HS-27A (cell line): Measurements from ENCODE around the gene PHKG2.
"Not testable (repeated sequence)": the region's sequence is repeated elsewhere in the genome, so short reads cannot be mapped to it uniquely, and the experiment has no call there.

Experiments used
- DNase-seq: peaks from one replicate; pipeline ENCODE4 v3.0.0-alpha.2; 2012; ENCODE audit warnings: low read depth, missing footprints

The PHKG2 gene, protein sequence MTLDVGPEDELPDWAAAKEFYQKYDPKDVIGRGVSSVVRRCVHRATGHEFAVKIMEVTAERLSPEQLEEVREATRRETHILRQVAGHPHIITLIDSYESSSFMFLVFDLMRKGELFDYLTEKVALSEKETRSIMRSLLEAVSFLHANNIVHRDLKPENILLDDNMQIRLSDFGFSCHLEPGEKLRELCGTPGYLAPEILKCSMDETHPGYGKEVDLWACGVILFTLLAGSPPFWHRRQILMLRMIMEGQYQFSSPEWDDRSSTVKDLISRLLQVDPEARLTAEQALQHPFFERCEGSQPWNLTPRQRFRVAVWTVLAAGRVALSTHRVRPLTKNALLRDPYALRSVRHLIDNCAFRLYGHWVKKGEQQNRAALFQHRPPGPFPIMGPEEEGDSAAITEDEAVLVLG

DNA sequence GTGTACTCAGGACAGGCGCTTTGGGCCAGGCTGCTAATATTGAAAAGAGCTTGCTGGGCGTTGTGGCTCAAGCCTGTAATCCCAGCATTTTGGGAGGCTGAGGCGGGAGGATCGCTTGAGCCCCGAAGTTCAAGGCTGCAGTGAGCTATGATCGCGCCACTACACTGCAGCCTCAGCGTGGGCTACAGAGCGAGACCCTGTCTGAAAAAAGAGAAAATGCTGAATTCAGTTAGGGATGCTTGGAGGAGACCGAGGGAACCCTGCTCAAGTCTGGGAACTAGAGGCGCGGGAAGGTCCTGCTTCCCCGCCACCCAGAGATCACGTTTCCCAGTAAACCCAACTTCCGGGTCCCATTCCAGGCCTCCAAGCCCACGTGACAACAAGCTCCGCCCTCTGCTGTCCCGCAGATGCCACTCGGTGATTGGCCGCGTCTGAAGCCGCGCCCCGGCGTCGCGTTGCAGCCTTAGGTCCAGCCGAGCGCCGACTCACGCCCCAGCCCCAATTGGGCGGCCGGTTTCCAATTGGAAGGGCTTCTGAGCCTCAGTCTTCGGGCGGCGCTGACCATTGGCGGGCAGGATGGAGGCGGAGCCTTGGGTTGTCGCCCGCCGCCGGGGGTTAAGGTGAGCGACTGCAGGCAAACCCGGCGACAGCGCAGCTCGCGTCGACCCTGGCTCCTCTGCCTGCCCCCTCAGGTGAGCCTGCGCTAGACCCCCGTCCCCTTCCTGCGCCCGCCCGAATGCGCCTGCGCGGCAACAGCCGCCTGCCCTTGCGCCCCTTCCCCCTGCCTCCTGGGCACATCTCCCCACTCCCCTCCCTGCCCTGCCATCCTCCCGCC is at the start of gene PHKG2:
PHKG2 (plus strand) TSS at position 627 of the 835 bp plus-strand sequence. CDS start 396 bp downstream, outside the sequence.
- peak; percentile 95 for DNase-seq

DNA sequence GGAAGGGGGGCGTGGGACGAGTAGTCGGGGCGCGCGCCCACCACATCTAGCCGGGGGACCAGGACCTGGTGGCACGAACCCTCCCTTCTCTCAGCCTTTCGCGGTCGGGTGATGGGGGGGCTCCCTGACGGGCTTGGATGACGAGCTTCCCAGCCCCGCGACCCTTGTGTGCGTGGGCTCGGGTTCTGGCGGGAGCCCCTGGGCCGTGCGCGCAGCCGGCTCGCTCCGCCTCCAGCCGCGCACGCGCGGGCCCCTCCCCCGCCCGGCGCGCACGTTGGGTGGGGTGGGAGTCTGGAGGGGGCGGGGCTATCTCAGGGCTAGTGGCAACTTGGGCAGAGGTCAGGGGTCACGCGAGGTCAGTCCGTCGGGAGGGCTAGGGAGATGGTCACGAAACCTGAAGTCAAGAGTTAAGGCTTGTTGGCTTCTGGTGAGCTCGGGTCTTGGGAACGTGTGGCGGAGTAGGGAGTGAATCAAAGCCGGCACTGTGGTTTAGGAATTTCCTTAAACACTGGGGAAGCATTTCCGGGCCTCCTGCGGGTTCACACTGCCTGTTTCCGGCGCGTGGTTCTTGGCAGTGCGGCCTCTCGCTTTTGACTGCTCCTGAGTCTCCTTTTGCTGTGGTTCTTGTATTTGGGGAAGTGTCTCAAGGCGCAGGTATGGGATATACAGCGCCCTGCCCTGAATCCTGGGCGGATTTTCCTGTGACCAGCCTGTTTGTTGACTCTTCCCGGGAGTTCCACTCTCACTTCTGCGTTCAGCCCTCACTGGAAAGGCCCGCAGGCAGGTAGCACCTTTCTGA is 49.2 kb upstream of the PHKG2 start, which contains the start of gene SRCAP:
SRCAP (plus strand) TSS at position 356 of the 799 bp plus-strand sequence. CDS start 1,654 bp downstream, outside the sequence.
- peak; percentile 54 for DNase-seq

DNA sequence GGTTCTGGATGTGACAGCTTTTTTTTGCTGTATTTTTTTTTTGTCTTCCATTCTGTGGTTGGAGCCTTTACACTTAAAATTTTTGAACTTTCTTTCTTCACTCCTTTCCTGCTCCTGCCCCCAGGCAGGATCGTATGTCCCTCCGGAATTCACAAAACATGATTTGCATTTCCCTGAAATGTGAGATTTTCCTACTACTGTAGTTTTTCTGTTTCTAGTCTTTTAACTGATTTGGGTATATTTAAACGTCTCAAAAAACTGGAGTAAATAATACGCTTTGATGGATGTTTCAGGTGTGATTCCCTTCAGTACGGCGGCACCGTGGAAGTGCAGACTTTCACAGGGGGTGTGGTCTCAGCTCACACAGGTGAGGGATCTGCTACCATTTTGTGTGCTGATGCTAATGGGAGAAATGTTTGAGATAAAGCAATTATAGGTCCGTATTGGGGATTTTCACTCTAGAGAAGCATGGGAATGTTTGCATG is 48.6 kb upstream of the PHKG2 start:
- DNase-seq = no peak

DNA sequence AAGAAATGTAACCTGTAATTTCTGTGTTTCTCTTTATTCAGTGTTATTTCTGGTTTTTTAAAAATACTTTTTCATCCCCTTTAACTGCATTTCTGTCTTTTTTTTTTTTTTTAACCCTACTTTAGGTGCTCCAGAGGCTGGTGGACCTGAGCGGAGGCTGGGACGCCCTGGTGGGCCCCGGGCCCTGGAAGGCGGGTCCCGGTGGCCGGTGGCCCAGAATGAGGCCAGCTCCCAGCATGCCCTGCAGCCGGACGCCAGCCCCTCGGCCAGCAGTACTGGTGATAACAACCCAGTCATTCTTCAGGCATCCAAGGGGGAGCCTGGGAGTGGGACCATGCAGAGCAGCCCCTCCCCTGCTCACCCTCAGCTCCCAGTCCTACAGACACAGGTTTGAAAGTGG is 47.7 kb upstream of the PHKG2 start:
- DNase-seq = no peak

DNA sequence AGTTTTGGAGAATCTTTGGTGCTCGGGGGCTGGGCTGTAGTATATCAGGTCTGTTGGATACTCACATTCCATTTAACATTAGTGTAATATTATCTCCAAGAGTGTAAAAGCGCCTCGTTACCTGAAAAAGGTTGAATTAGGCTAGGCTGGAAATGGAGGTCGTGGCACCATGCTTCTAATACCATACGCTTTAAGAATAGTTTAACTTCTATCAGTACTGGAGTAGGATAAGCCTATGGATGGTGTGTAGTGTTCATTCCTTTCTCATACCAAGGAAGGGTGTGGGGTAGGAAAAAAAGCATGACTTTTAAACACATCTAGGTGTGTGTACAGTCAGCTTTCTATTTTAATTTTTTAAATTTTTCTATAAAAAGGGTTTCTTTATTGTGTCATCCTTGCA is 47.3 kb upstream of the PHKG2 start:
- no peak for DNase-seq

DNA sequence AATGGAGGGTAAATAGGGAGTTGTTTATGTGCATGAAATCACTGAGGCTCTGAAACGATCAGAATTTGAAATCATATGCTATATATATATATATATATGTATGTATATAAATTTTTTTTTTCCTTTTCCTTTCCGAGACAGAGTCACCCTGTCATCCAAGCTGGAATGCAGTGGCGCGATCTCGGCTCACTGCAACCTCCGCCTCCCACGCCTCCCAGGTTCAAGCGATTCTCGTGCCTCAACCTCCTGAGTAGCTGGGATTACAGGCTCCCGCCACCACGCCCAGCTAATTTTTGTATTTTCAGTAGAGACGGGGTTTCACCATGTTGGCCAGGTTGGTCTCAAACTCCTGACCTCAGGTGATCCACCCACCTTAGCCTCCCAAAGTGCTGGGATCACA is 45.2 kb upstream of the PHKG2 start:
- not testable (repeated sequence) for DNase-seq

DNA sequence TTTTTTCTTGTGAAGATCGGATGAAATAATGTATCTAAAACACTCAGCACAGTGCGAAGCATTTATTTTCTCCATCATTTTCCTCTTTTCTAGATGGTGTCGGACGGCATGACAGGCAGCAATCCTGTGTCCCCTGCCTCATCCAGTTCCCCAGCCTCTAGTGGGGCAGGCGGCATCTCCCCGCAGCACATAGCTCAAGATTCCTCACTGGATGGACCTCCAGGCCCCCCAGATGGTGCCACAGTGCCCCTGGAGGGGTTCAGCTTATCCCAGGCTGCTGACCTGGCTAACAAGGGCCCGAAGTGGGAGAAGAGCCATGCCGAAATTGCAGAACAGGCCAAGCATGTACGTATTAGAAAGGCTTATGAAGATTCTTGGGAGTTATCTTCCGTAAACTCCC is 44.3 kb upstream of the PHKG2 start:
- no peak for DNase-seq

DNA sequence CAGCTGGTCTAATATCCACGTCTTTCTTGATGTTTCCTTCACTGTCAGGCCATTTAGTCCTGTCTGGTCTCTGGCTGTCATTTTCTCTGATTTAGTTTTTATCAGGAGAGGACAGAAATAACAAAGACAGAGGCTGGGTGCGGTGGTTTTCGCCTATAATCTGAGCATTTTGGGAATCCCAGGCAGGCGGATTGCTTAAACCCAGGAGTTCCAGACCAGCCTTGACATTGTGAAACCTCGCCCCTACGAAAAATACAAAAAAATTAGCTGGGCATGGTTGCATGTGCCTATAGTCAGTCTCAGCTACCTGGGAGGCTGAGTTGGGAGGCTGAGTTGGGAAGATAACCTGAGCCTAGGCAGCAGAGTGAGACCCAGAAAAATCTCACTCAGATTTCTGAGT is 42.2 kb upstream of the PHKG2 start:
- no peak for DNase-seq

DNA sequence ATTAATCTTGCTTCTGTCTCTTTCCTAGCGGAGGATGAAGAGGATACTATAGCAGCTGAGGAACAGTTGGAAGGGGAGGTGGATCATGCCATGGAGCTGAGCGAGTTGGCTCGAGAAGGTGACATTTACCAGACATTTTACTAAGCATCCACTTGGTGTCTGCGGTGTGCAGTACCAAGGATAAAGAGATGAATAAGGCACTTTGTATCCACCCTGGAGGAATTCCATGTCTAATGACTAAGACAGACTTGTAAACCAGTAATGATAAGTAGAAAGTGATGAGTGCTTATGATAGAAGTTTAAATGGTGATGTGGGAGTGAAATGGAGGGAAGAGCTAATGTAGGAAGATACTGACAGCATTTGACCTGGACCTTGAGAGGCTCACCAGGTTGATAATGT is 37.3 kb upstream of the PHKG2 start:
- DNase-seq = no peak

DNA sequence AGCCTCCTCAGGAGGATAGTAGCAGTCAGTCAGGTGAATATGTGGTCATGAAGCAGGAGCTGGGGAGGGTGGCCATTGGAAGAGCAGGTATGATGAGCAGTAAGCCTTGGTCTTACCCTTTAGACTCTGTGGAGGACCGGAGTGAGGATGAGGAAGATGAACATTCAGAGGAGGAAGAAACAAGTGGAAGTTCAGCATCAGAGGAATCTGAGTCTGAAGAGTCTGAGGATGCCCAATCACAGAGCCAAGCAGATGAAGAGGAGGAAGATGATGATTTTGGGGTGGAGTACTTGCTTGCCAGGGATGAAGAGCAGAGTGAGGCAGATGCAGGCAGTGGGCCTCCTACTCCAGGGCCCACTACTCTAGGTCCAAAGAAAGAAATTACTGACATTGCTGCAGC is 36.5 kb upstream of the PHKG2 start:
- no peak for DNase-seq

DNA sequence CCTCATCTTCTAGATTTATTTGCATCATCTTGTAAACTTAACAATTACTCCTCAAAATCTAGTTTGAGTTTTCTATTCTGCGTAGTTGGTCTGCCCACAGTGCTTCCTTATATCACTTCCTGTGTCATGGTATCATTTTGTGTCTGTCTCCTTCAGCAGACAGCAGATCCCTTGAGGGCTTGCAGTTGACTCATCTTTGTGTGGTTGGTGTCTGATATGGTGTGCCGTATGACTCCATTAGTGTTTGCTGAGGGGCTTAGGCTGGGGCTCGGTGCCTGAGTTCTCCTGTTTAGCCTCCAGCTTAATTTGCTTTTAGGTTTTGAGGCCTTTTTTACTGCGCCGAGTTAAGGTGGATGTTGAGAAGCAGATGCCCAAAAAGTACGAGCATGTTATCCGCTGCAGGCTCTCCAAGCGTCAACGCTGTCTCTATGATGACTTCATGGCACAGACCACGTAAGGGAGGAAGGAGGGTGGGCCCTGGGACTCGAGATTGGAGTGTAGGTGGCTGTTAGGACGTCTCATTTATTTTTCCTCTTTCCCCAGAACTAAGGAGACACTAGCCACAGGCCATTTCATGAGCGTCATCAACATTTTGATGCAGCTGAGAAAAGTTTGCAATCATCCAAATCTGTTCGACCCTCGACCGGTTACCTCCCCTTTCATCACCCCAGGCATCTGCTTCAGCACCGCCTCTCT is 32.3 kb upstream of the PHKG2 start:
- no peak for DNase-seq

DNA sequence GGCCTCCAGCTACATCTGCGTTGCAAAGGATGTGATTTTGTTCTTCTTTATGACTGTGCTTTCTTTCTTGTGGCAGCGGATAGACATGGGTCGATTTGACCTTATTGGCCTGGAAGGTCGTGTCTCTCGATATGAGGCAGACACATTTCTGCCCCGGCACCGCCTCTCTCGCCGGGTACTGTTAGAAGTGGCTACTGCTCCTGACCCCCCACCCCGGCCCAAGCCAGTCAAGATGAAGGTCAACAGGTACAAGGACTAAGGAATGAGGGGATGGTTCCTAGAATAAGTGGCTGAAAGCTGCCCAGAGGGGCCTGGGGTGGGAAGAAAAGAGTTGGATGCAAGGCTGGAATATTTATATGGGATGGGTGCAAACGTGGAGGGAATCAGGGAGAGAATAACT is 28.1 kb upstream of the PHKG2 start:
- no peak for DNase-seq

DNA sequence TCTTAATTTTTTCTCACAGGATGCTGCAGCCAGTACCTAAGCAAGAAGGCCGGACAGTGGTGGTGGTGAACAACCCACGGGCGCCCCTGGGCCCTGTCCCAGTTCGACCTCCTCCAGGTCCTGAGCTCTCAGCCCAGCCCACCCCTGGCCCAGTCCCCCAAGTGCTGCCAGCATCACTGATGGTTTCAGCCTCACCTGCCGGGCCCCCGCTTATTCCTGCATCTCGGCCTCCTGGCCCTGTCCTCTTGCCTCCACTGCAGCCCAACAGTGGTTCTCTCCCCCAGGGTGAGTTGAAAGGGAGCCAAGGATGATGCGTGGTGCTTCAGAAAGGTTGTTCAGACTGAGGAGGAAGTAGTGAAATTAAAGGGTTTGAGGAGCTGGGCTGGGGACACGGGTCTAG is 27.5 kb upstream of the PHKG2 start:
- no peak for DNase-seq

DNA sequence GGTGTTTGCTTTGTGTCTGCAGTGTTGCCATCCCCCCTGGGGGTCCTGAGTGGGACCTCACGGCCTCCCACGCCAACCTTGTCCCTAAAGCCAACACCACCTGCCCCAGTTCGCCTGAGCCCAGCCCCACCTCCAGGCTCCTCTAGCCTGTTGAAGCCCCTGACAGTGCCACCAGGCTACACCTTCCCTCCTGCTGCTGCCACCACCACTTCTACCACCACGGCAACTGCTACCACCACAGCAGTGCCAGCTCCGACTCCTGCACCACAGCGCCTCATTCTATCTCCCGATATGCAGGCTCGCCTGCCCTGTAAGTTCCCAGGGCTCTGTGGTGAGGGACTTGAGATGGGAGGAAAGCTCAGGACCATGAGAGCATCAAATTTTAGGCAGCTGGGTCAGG is 27.1 kb upstream of the PHKG2 start:
- no peak for DNase-seq

DNA sequence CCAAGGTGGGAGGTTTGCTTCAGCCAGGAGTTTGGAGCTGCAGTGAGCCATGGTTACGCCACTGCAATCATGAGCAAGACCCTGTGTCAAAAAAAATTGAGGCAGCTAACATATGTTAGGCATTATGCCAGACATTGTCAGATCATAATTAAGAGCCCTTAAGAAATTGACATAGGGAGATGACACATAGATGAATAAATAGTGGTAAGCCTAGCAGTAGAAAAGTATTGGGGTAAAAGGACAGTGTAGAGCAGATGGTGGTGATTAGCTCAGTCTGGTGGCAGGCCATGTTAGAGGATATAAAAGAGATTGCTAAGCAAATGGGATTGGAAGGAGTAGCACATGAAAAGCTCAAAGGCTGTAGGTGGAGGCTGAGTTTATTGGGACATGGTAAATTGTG is 26.6 kb upstream of the PHKG2 start:
- no peak for DNase-seq

DNA sequence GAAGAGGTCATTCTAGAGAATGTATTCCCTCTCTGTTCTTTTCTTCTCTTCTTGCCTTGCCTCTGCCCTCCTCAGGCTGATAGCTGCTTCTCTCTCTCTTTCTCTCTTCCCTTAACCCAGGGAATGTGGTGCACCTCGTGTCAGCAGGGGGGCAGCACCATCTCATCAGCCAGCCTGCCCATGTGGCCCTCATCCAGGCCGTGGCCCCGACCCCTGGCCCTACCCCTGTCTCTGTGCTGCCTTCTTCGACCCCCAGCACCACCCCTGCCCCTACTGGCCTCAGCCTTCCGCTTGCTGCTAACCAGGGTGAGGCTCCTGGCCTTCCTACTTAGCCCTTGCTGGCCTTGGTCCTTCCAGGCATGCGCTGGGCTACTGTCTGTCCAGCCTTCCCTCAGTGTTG is 25.8 kb upstream of the PHKG2 start:
- DNase-seq = no peak

DNA sequence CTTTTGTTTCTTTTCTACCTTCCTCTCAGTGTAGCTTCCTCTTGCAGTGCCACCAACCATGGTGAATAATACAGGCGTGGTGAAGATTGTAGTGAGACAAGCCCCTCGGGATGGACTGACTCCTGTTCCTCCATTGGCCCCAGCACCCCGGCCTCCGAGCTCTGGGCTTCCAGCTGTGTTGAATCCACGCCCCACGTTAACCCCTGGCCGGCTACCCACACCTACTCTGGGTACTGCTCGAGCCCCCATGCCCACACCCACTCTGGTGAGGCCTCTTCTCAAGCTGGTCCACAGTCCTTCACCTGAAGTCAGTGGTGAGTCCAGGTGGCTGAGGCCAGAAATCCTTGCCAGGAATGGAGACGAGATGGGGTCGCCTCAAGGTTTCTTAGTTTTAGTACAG is 25.3 kb upstream of the PHKG2 start:
- no peak for DNase-seq

DNA sequence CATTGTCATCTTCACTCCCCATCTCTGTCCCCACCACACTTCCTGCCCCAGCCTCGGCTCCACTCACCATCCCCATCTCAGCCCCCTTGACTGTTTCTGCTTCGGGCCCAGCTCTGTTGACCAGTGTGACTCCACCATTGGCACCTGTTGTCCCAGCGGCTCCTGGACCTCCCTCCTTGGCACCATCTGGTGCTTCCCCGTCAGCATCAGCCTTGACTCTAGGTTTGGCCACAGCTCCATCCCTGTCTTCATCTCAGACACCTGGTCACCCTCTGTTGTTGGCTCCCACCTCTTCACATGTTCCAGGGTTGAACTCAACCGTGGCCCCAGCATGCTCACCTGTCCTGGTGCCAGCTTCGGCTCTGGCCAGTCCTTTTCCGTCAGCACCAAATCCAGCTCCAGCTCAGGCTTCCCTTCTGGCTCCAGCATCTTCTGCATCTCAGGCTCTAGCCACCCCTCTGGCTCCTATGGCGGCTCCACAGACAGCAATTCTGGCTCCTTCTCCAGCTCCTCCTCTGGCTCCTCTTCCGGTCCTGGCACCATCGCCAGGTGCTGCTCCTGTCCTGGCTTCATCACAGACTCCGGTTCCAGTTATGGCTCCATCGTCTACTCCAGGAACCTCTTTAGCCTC is 24.4 kb upstream of the PHKG2 start:
- DNase-seq = no peak

DNA sequence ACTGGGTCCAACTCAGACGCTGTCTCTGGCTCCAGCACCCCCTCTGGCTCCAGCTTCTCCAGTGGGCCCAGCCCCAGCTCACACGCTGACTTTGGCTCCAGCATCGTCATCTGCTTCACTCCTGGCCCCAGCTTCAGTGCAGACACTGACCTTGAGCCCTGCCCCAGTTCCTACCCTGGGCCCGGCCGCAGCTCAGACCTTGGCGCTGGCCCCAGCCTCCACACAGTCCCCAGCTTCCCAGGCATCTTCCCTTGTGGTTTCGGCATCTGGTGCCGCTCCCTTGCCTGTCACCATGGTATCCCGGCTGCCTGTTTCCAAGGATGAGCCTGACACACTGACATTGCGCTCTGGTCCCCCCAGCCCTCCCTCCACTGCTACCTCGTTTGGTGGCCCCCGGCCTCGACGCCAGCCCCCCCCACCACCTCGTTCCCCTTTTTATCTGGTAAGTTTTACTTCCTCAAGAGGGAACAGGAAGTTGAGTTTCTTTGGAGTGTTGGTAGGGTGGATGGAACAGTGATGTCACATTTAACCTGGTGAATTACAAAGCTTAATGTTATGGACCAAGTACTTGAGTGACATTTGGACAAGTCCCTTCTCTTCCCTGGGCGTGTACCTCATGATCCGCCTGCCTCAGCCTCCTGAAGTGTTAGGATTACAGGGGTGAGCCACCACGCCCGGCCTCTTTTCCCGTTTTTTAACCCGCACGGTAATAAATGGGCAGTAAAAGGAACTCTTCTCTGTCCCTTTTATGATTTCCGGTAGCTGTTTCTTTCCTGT is 23.4 kb upstream of the PHKG2 start:
- no peak for DNase-seq

DNA sequence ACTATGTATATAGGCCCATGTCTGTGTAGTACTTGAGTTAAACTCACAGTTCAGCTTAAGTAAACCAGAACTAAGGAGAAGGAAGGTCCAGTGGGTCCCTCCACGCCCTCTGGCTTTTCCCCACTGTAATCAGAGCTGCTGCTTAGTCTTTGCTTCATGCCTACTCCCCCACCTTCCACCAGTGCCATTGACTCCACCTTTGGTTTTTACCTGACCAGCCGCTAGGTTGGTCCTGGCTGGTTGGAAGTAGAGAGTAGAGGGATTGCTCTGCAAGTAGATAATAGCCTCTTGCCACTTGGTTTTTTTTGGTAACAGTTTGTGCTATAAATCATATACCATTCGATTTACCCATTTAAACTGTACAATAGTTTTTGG is 22.8 kb upstream of the PHKG2 start:
- DNase-seq = no peak
